Loucy (cell line): ENCODE results near the gene RPTOR.

Source experiments
- H2AFZ ChIP-seq: fragments of 200-600 bp; sonication (generic); 2 replicates; pipeline ENCODE4 v1.6.0; 2016; ENCODE audit warnings: antibody characterized with exemption, mild to moderate bottlenecking, low read length, moderate library complexity
- H3F3A ChIP-seq: fragments of 200-600 bp; 2 replicates; pipeline ENCODE4 v1.6.0; 2016; ENCODE audit warnings: antibody characterized with exemption, low read depth, mild to moderate bottlenecking
- H3K27me3 ChIP-seq: fragments of 200-600 bp; sonication (generic); 2 replicates; pipeline ENCODE4 v1.6.1; 2014; ENCODE audit warnings: low read length, mild to moderate bottlenecking; ENCODE audit not compliant: insufficient read depth, poor library complexity, severe bottlenecking
- H3K36me3 ChIP-seq: fragments of 200-600 bp; sonication (generic); 2 replicates; pipeline ENCODE4 v1.6.1; 2016; ENCODE audit warnings: low read length; ENCODE audit not compliant: insufficient read depth
- H3K4me1 ChIP-seq: fragments of 200-600 bp; sonication (generic); 2 replicates; pipeline ENCODE4 v1.5.1; 2014; ENCODE audit warnings: low read length, mild to moderate bottlenecking; ENCODE audit not compliant: insufficient read depth, poor library complexity, severe bottlenecking
- H3K4me2 ChIP-seq: fragments of 200-600 bp; sonication (generic); 2 replicates; pipeline ENCODE4 v1.6.0; 2014; ENCODE audit warnings: antibody characterized with exemption, low read length, low read depth, mild to moderate bottlenecking; ENCODE audit not compliant: poor library complexity, severe bottlenecking
- H3K4me3 ChIP-seq: fragments of 200-600 bp; sonication (generic); 2 replicates; pipeline ENCODE4 v1.5.1; 2014; ENCODE audit warnings: low read length, mild to moderate bottlenecking, mixed read lengths; ENCODE audit not compliant: poor library complexity, severe bottlenecking
- H3K79me2 ChIP-seq: fragments of 200-600 bp; sonication (generic); 2 replicates; pipeline ENCODE4 v1.6.1; 2014; ENCODE audit warnings: low read length; ENCODE audit not compliant: insufficient read depth
- H3K9ac ChIP-seq: fragments of 200-600 bp; sonication (generic); 2 replicates; pipeline ENCODE4 v1.6.0; 2014; ENCODE audit warnings: mild to moderate bottlenecking, low read depth, low read length, moderate library complexity; ENCODE audit not compliant: poor library complexity, severe bottlenecking
- H3K9me2 ChIP-seq: fragments of 200-600 bp; sonication (generic); replicated peaks from 2 replicates; pipeline ENCODE4 v1.6.1; 2016; ENCODE audit warnings: low read depth, low read length, mixed read lengths
- H3K9me3 ChIP-seq: fragments of 200-600 bp; sonication (generic); 2 replicates; pipeline ENCODE4 v1.6.1; 2014; ENCODE audit warnings: mild to moderate bottlenecking, antibody characterized with exemption, low read length, low read depth; ENCODE audit not compliant: insufficient read depth
- H4K20me1 ChIP-seq: fragments of 200-600 bp; sonication (generic); 2 replicates; pipeline ENCODE4 v1.6.0; 2014; ENCODE audit warnings: antibody characterized with exemption, low read length, mild to moderate bottlenecking; ENCODE audit not compliant: insufficient read depth, poor library complexity, severe bottlenecking
- CTCF ChIP-seq: fragments of 200-600 bp; sonication (generic); conservative IDR thresholded peaks from 2 replicates; pipeline ENCODE4 v1.5.1; 2014; ENCODE audit warnings: mild to moderate bottlenecking, antibody characterized with exemption, low read length
- EZH2phosphoT487 ChIP-seq: fragments of 200-600 bp; IDR thresholded peaks from 2 replicates; pipeline ENCODE4 v1.6.1; 2018; ENCODE audit warnings: antibody characterized with exemption, mild to moderate bottlenecking, moderate library complexity, borderline replicate concordance

The RPTOR gene

GRCh38 chr17:80603396-80603795 lies 58.8 kb downstream of the RPTOR start:
- Histone ChIP-seq H3K9me3 (no peaks in the 10 kb centered on the region), H2AFZ (no peak overlapping the region), H3K9me2 (no peaks in the 10 kb centered on the region), H3K4me3 (no peak overlapping the region), H3K4me1 (peaks cover 24% of the 10 kb centered on the region), H3F3A (no peaks in the 10 kb centered on the region), H4K20me1 (peaks cover 8% of the 10 kb centered on the region), H3K4me2 (no peak overlapping the region), H3K9ac (no peak overlapping the region), H3K27me3 (no peaks in the 10 kb centered on the region), H3K79me2 (peaks cover 76% of the 10 kb centered on the region), H3K36me3 (no peaks in the 10 kb centered on the region)
- no peak for TF ChIP-seq CTCF
- TF ChIP-seq EZH2phosphoT487, result no peak

- no peaks in the 10 kb centered on the region for H3F3A ChIP-seq
- no peak overlapping the region for H2AFZ ChIP-seq
- peaks cover 22% of the 10 kb centered on the region for H3K4me1 ChIP-seq
- no peaks in the 10 kb centered on the region for H3K36me3 ChIP-seq
- H4K20me1 ChIP-seq, result peaks cover 8% of the 10 kb centered on the region
- peaks cover 76% of the 10 kb centered on the region for H3K79me2 ChIP-seq
- TF ChIP-seq CTCF (no peak), EZH2phosphoT487 (no peak)
- H3K9me2 ChIP-seq, result no peaks in the 10 kb centered on the region
- H3K9me3 ChIP-seq, result no peaks in the 10 kb centered on the region
- H3K27me3 ChIP-seq, result no peaks in the 10 kb centered on the region
- no peak overlapping the region for H3K4me3 ChIP-seq
- no peak overlapping the region for H3K4me2 ChIP-seq
- no peak overlapping the region for H3K9ac ChIP-seq
These were observed 59.5 kb downstream of the RPTOR start for GRCh38 chr17:80604009-80604669.

GRCh38 chr17:80604670-80605010 lies 60.0 kb downstream of the RPTOR start:
- no peak overlapping the region for H3K4me2 ChIP-seq
- H3K79me2 ChIP-seq, result peaks cover 76% of the 10 kb centered on the region
- no peak for TF ChIP-seq CTCF
- TF ChIP-seq EZH2phosphoT487, result no peak
- no peaks in the 10 kb centered on the region for H3K36me3 ChIP-seq
- no peaks in the 10 kb centered on the region for H3K9me3 ChIP-seq
- no peak overlapping the region for H3K9ac ChIP-seq
- no peaks in the 10 kb centered on the region for H3K27me3 ChIP-seq
- no peaks in the 10 kb centered on the region for H3K9me2 ChIP-seq
- H2AFZ ChIP-seq, result no peak overlapping the region
- peaks cover 17% of the 10 kb centered on the region for H3K4me1 ChIP-seq
- H4K20me1 ChIP-seq, result peaks cover 8% of the 10 kb centered on the region
- H3K4me3 ChIP-seq, result no peak overlapping the region
- no peaks in the 10 kb centered on the region for H3F3A ChIP-seq
